HG03066 (cell line): ENCODE measurements around the gene TNFRSF14.

Experiments used
- ATAC-seq: cut with Tn5 transposase; IDR thresholded peaks from one replicate; pipeline ENCODE4 v1.9.1; 2021; ENCODE audit warnings: low read depth; ENCODE audit not compliant: unreplicated experiment

Gene TNFRSF14

GRCh38 chr1:2523191-2523890 lies 32.8 kb upstream of the TNFRSF14 start:
- ATAC-seq = no peak

GRCh38 chr1:2523891-2524609 lies 32.1 kb upstream of the TNFRSF14 start:
- ATAC-seq = no peak

GRCh38 chr1:2525572-2525919 lies 30.6 kb upstream of the TNFRSF14 start:
- no peak for ATAC-seq

- peak; percentile 86 for ATAC-seq
These were observed 30.0 kb upstream of the TNFRSF14 start, which contains the start of gene PANK4 for GRCh38 chr1:2525920-2526823. Gene PANK4, minus strand, starts transcription at chr1:2526596. Its CDS starts 9 bp downstream, at chr1:2526587.

- ATAC-seq = peak; percentile 33
These were observed 29.2 kb upstream of the TNFRSF14 start for GRCh38 chr1:2526824-2527555.

GRCh38 chr1:2527556-2527860 lies 28.7 kb upstream of the TNFRSF14 start:
- no peak for ATAC-seq

GRCh38 chr1:2528016-2528415 lies 28.2 kb upstream of the TNFRSF14 start:
- ATAC-seq = no peak

GRCh38 chr1:2528611-2528965 lies 27.6 kb upstream of the TNFRSF14 start:
- ATAC-seq = no peak

- no peak for ATAC-seq
These were observed 27.0 kb upstream of the TNFRSF14 start for GRCh38 chr1:2528966-2529783.

- no peak for ATAC-seq
These were observed 26.2 kb upstream of the TNFRSF14 start, which contains the start of gene HES5 for GRCh38 chr1:2529784-2530512. Gene HES5, minus strand, starts transcription at chr1:2530263. Its CDS starts 99 bp downstream, at chr1:2530164.

- no peak for ATAC-seq
These were observed 25.4 kb upstream of the TNFRSF14 start for GRCh38 chr1:2530513-2531361.

GRCh38 chr1:2532485-2533160 lies 23.5 kb upstream of the TNFRSF14 start:
- no peak for ATAC-seq

GRCh38 chr1:2533365-2533764 lies 22.8 kb upstream of the TNFRSF14 start:
- no peak for ATAC-seq

GRCh38 chr1:2534315-2534686 lies 21.9 kb upstream of the TNFRSF14 start:
- no peak for ATAC-seq

- ATAC-seq = no peak
These were observed 21.3 kb upstream of the TNFRSF14 start for GRCh38 chr1:2534687-2535441.

- ATAC-seq = no peak
These were observed 20.7 kb upstream of the TNFRSF14 start for GRCh38 chr1:2535455-2535854.

GRCh38 chr1:2535981-2536380 lies 20.2 kb upstream of the TNFRSF14 start:
- ATAC-seq = no peak
